ENCODE measurements around the gene RGS6. TPM values are rescaled to one million over a fixed set of nuclear protein-coding genes. Genes with fewer than 3 reads are reported as not detected.
A peak's percentile ranks its signal among the peaks of the same experiment; 100 is the strongest.
"Not testable (repeated sequence)": the region's sequence is repeated elsewhere in the genome, so short reads cannot be mapped to it uniquely, and the experiment has no call there.

The RGS6 gene
- total RNA-seq, 1 donor from 2014 or later: 23.3 TPM

DNA sequence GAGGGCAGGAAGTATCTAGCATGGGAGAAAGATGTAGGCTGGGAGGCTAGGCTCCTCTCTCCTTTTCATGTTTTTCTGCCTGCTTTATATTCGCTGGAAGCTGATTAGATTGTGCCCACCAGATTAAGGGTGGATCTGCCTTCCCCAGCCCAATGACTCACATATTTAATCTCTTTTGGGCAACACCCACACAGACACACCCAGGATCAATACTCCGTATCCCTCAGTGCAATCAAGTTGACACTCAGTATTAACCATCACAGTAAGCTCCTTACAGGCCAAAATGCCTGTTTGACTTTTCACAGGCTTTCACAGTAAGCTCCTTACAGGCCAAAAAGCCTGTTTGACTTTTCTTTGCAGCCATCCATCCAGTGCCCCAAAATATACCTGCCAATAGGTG is 9.4 kb downstream of the RGS6 start:
- ATAC-seq; DNase-seq (ENCODE audit: missing footprints); intact Hi-C loops (cut with DNase I): not testable (repeated sequence)

DNA sequence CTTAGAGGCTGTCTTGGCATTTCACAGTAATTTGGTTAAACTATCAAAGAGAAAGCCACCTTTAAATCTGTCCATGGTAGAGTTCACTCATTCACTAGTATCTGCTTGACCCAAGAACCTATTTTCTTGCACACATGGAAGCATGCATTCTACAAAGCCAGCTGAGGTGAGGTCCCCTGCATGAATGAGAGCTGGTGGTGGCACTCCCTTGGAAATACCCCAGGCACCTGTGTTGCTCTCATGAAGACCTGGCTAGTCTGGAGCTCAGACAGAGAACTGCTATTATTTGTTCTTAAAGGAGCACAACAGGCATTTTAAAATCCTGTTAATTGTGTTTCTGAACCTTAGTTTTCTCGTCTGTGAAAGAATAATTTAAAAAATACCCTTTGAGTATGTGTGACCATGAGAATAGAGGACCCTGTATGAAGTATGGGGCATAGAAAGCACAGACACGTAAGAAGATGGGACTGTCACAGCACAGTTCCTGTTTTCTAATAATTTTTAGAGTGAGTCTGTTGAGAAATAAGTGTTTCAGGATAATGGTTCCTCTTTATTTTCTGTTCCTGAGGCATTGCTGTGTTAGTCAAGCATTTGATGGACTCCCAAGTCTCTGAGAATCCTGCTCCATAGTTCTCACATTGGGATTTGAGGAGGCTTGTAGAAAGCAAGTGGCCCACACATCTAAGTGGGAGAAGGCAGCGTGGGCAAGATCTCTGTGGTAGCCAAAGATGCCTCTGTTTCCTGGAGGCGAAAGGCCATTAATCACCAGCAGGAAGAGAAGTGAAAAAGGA is 10.9 kb downstream of the RGS6 start:
- DNase-seq (ENCODE audit: missing footprints) (no peak), ATAC-seq (no peak)
- intact Hi-C loops (cut with DNase I): no loop called here

DNA sequence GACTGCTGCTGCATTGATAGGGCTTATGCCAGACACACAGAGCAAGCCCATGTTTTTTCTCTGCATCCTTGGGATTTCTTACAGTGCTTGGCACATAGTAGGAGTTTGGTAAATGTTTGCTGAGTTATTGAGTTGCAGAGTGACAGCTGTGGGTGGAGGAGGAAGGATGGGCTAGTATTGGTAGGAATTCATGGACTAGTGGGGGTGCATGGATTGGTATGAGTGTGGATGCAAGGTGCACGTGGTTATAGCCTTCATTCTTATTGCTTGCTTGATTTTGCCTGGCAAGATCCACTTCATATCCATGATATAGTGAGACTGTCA is 11.4 kb downstream of the RGS6 start:
- ATAC-seq (no peak), DNase-seq (ENCODE audit: missing footprints) (no peak)
- intact Hi-C loops (cut with DNase I): no loop called here

DNA sequence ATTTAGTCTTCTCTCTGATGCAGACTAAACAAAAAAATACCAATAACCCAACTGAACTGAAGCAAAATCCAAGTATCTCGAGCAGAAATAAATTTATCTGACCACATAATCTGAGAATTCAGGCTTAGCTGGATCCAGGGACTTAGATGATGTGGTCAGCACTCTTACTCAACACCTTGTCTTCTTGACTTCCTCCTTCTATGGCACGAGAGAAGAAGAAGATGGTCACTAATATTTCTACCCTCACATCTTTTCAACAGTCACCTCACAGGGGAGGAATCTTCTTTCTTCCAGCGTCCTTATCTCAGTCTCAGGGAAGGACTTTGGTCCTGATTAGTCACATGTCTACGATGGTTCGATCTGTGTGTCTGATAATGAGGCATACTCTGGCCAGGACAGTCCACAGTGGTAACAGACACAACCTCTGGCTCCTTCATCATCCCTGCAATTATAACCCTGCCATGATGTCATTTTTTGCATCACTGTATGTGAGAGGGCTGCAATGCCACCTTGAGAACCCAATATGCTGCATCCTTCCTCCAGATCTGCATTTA is 15.8 kb downstream of the RGS6 start:
- intact Hi-C loops (cut with DNase I): no loop called here
- ATAC-seq (no peak), DNase-seq (ENCODE audit: missing footprints) (no peak)

DNA sequence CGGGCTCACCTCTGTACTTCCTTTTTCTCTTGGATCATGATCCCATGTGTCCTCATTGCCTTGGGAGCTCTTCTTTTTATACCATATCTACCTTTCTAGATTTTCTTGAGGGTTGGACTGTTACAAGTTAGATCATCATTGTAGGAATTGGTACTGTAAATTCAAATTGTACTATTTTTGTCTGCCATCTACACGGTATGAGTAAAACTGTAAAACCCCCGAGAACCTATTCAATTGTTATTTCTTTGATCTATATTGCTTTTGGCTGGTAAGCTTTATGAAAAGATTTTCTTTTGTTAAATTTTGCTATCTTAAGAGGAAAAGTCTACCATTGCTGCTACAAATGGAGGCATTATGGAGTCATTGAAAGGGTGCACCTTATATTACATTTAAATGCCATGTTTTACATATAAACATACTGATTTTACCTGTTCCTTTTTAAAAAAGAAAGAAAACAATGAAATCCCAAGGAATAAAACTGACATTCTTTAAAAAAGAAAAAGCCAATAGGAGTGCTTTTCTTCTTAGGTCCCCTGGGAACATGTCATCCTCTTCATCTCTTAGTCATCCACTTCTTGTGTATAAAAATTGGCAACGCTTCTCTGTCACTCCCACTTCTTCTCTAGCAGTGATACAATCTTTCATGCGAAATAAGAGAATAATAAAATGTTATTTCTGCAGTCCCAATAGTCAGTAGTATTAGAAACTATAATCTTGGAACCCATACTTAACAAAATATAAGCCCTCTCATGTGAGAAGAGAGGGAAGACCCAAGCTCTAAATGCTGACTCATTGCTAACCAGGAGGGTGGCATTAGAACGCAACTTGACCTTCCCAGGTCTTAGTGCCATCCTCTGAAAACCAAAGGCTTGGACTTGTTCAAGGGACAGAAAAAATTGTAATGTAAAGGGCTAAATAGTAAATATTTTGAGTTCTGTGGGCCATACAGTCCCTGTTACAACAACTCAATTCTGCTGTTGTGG is 20.4 kb downstream of the RGS6 start:
- DNase-seq (ENCODE audit: missing footprints): no peak
- ATAC-seq: no peak
- intact Hi-C loops (cut with DNase I): no loop called here

DNA sequence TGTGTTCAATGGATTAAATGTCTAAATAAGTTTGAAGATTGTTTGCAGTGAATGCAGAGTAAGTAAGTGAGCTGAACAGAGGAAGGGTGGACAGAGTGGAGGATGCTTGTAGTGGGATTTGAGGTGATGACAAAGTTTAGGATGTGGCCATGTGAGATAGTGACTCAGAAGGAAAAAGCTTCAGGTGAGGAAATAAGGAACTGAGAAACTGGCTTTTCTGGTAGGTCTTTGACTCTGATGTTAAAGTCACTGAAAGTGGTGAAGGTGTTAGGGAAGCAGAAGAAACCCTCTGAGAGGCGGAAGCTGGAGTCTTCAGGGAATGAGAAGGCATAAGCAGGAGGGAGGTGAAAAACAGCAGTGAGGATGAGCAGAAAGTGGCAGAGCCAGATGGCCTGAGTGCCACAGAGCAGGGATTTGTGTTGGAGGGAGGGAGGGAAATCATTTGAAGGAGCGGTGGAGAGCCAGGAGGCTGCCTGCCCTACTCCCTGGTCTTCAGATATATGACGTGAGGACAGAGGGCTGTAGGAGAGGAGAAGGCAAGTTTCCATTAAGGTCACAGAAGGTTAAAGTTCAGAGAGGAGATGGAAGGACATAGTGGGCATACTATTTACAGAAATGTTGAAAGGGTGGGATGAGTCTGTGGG is 24.8 kb downstream of the RGS6 start:
- no peak for ATAC-seq
- intact Hi-C loops (cut with DNase I): no loop called here
- DNase-seq (ENCODE audit: missing footprints): no peak

DNA sequence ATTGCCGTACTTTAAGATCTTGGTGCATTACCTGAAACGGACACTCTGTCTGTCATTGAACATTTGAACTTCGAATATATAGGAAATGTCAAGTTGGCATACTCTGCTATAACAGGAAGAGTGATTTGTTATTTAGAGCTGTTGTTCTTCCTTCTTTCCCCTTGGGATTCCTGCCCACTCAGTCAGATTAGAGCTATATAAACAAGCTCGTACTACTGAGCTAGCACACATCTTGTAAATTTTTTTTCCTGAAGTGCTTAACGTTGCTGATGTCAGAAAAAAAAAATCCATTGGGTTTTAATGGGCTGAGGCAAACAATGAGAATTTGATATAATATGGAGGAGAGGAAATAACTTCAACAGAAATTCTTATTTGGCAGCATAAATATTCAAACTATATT is 26.8 kb downstream of the RGS6 start:
- no peak for ATAC-seq

DNA sequence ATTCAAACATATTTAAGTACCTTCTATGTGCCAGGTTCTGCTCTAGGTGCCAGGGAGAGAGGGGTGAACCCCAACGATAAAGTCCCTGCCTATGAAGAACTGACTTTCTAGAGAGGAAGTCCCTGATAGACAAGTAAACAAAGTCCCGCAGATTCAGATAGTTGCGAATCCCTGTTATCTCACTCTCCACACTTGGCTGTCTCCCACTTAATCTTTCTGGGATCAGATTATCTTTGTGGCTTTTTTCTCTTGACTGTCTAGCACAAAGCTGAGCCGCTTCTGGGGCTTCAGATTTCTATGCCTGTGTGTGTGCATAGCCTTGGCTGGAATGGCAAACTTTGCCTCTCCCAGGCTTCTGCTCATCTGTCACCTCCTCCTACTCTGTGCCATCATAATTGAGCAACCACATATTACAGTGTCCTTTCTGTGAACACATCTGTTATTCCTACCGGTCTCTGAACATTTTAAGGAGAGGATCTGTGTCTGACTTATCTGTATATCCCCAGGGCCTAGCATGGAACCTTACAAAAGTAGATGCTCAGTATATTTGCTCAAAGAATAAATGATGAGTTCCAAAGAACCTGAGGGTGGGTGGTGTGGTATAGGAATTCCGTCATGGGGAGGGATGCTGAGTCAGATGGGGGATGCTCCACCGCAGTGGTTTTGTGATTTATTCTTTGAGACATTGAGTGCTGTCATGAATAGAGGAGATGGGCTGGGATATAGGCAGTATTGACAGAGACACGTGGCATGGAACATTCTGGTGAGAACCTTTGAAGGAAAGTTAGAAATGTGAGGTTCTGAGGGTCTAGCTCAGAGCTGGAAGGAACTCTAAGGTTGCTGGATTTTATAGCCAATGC is 28.5 kb downstream of the RGS6 start:
- no peak for DNase-seq (ENCODE audit: missing footprints)
- intact Hi-C loops (cut with DNase I): no loop called here
- no peak for ATAC-seq

More for the DNA sequence above, 26.8 kb downstream of the RGS6 start:
- intact Hi-C loops (cut with DNase I): no loop called here
- no peak for DNase-seq (ENCODE audit: missing footprints)

DNA sequence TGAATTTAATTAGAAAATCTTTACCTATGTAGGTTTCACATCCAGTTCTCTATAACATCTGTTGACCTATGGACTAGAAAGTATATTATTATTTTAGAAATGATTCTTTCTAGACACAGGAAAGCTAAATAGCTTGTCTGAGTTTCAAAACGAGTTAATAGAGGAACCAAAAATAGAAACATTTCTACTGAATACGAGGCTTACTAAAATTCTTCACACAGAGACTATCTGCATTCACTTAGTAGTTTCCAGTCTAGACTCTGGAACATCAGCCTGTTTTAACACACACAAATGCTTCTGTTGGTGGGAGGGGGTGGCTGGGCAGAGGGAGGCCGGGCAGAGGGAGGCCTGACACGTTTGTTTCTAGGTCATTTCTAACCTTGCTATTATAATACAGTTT is 29.7 kb downstream of the RGS6 start:
- DNase-seq (ENCODE audit: missing footprints): no peak
- no peak for ATAC-seq
- intact Hi-C loops (cut with DNase I): no loop called here

DNA sequence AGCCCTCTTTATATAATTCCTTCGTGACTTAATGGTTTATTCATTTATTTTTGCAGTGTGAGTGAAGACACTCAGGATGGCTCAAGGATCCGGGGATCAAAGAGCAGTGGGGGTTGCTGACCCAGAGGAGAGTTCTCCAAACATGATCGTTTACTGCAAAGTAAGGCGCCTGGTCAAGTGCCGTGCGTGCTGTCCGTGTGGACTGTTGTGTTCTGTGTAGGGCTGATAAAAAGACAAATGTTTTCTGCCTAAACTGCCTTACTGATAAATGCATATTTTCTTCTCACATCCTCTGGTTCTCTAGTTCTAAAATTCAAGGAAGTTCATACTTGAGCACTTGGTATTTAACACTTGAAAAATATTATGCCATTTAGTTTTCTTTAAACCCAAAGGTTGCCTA is 32.5 kb downstream of the RGS6 start:
- ATAC-seq (no peak), DNase-seq (ENCODE audit: missing footprints) (no peak)
- intact Hi-C loops (cut with DNase I): loop anchor here (1.0 kb wide), 1 partner anchor 34 kb away; no protein-coding TSS in a partner anchor

DNA sequence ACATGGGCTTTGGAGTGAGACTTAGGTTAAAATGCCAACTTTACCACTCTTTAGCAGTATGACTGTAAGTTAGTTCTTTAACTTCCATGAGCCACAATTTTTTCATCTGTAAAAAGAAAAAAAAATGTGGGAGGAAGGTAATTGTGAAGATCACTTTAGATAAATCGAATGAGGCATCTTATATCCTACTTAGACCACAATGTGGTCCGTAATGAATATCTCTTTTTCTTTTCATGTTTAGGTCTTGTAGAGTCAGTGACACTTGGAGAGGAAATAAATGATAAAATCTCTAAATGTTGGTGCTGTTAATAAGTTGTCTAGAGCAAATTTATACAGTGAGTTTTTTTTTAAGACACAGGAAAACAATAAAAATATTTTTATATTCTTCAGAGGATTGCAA is 34.3 kb downstream of the RGS6 start:
- no peak for ATAC-seq

DNA sequence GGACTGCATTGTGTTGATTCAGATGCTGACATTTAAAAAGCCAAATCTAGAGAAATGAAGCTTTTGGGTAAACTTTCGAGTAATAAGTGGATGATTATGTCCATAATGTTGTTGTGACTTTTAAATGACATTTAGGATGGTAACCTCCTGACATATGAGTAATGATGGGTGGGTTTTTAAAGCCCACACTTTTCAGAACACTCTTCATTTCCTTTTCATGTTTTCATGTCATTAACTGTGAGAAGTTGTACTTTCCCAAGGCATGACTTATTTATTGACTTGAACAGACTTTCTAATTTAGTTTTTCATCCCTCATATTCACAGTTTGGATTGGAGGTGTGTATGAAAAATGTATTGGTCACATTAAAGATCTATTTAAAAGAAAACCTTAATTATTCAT is 35.5 kb downstream of the RGS6 start:
- intact Hi-C loops (cut with DNase I): no loop called here
- ATAC-seq: no peak

More for the DNA sequence above, 34.3 kb downstream of the RGS6 start:
- intact Hi-C loops (cut with DNase I): no loop called here
- no peak for DNase-seq (ENCODE audit: missing footprints)

DNA sequence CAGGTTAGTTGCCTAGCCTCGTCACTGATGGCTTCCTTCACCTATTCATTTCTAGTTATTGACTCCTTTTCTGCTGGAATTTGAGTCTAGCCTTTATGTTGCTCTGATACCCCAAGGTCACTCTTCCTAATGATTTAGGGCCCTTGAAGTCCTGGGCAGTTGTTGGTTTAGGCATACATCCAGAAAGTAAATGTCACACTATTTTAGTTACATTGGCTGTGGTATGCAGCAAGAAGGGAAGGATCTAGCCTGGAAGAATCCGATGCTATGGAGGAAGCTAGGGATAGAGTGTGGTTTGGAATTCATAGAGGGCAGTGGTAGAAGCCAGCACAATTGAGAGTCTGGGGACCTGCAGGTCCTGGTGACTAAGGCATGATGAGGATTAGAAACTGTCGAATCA is 38.0 kb downstream of the RGS6 start:
- ATAC-seq (peak; percentile 34), DNase-seq (ENCODE audit: missing footprints) (no peak)
- intact Hi-C loops (cut with DNase I): no loop called here

More for the DNA sequence above, 35.5 kb downstream of the RGS6 start:
- no peak for DNase-seq (ENCODE audit: missing footprints)

DNA sequence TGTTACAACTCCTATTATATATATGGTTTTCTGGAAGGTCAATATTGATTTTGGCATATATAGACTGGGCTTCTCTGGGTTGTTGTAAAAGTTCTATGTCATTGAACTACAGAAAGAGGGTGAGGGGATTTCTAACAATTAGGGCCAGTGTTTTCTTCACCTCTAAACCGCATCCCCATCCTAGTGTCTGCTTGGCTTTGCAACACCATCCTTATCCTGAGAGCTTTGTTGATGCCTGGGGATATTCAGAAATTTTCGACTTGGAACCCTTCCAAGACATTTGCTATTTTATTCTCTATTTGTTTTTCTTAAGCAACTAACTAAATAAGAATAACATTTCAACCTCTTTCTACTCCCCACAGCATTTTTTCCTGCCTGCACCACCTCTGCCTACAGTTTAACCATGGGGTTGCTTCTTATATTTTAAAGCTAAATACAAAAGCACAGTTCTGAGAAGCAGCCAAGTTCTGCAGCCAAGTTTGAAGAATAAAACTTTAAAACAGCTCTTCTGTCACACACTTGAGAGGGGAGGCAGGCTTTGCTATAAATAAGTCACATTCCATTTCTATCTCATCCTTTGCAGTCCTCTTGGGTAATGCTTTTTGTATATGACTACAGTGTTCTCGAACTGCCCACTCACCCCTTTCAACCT is 53.4 kb downstream of the RGS6 start:
- intact Hi-C loops (cut with DNase I): loop anchor here (1.0 kb wide), 1 partner anchor 53 kb away; the partner anchor contains the start of gene RGS6
- no peak for DNase-seq (ENCODE audit: missing footprints)
- peak; percentile 84 for ATAC-seq

DNA sequence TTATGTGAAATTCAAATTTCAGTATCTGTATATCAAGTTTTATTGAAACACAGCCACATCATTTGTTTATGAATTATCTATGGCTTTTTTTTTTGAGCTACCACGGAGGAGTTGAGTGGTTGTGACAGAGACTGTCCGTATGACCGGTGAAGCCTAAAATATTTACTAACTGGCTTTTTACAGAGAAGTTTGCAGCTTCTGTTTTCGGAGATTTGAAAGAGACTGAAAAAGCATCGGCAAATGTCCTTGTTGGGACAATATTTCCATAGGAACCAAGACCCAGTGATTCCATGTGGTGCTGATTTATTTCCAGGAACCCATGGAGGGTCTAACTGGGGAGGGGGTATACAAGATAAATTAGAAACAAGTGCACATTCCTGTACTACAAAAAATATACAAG is 56.2 kb downstream of the RGS6 start:
- ATAC-seq (no peak), DNase-seq (ENCODE audit: missing footprints) (no peak)
- intact Hi-C loops (cut with DNase I): no loop called here

DNA sequence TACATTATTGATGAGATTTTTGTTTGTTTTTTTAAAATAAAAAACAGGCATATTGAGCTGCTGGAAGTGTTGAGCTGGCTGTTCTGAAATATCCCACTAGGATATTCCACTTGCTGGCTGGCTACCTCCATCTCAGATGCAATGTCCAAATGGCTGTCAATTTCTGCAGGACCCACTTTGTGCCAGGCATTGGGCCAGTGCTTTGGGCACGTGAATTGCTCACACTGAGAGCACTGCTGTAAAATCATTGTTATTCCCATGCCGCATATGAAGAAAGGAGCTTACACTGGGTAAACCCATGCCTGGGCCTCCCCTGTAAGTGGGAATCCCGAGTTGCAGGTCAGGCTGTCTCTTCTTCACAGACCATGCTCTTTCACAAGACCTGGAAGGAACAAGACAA is 56.7 kb downstream of the RGS6 start:
- ATAC-seq (peak; percentile 38), DNase-seq (ENCODE audit: missing footprints) (no peak)
- intact Hi-C loops (cut with DNase I): no loop called here

DNA sequence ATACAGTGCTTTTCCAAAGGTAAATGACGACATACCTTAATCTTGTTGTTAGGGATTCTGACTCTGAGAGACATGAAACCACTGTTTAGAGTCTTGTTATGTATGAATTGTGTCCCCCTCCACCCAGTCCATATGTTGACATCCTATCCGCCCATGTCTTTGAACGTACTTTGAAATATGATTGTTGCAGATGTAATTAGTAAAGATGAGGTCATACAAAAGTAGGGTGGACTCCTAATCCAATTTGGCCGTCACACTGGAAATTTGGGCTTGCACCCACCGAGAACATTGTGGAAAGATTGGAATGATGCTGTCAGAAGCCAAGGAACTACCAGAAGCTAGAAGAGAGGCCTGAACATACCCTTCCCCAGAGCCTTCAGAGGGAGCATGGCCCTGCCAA is 62.2 kb downstream of the RGS6 start:
- no peak for DNase-seq (ENCODE audit: missing footprints)
- intact Hi-C loops (cut with DNase I): no loop called here
- ATAC-seq: no peak

DNA sequence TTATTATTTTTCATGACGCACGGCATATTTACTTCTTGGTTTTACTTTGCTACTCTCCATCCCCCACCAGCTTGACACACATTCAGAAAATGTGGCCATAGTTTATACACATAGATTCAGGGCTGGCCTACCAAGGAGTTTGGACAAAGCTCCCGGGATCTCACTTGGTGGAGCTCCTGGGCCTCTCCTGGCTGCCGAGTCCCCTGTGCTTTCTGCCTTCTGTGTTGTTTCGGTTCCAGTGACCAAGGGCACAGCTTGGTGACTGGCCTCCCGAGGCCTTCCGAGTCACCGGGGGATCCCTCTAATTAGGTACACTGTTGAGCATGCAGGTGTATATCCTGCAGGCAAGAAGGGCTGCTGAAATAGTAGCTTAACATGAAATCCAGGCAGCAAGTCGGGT is 63.5 kb downstream of the RGS6 start:
- intact Hi-C loops (cut with DNase I): no loop called here
- no peak for DNase-seq (ENCODE audit: missing footprints)
- no peak for ATAC-seq
